A673 (cell line): ENCODE results near the gene STRBP. TPM values are rescaled to one million over a fixed set of nuclear protein-coding genes. Genes with fewer than 3 reads are reported as not detected.

ENCODE experiments used
- BruUV-seq: library from RNA; stranded (reverse); fragments of 400-500 nt; replicated peaks from 2 replicates; lab custom pipeline; 2021; lab: Mats Ljungman, UMichigan
- CTCF ChIA-PET: fragments of 300-600 bp; sonication (Branson Sonifier 250); formaldehyde crosslinking; loops from one replicate; lab custom pipeline; 2022; ENCODE audit warnings: antibody characterized with exemption; lab: Charles Lee
- POLR2A ChIA-PET: fragments of 300-600 bp; sonication (Branson Sonifier 250); formaldehyde crosslinking; loops from one replicate; lab custom pipeline; 2022; ENCODE audit warnings: antibody characterized with exemption; ENCODE audit not compliant: low non-redundant PET; lab: Charles Lee
- DNase-seq: peaks from one replicate; pipeline ENCODE4 v3.0.0-alpha.2; 2015; ENCODE audit warnings: low spot score
- H3K27ac ChIP-seq: fragments of 200-600 bp; sonication (generic); 2 replicates; pipeline ENCODE4 v1.5.1; 2016; ENCODE audit warnings: mixed run types, low read depth, mild to moderate bottlenecking, mixed read lengths, antibody characterized with exemption, low read length; ENCODE audit not compliant: poor library complexity, severe bottlenecking
- H3K27me3 ChIP-seq: fragments of 200-600 bp; sonication (generic); replicated peaks from 2 replicates; pipeline ENCODE4 v1.6.1; 2017; ENCODE audit warnings: mixed run types, low read depth, mild to moderate bottlenecking, mixed read lengths, antibody characterized with exemption, low read length; ENCODE audit not compliant: insufficient read depth, poor library complexity
- H3K36me3 ChIP-seq: fragments of 200-600 bp; sonication (generic); 2 replicates; pipeline ENCODE4 v1.6.1; 2016; ENCODE audit warnings: mixed run types, mild to moderate bottlenecking, mixed read lengths, antibody characterized with exemption, low read length; ENCODE audit not compliant: insufficient read depth, poor library complexity, severe bottlenecking
- H3K4me1 ChIP-seq: fragments of 200-600 bp; sonication (generic); 2 replicates; pipeline ENCODE4 v1.6.1; 2017; ENCODE audit warnings: mixed run types, mild to moderate bottlenecking, mixed read lengths, antibody characterized with exemption, low read length; ENCODE audit not compliant: insufficient read depth, poor library complexity, severe bottlenecking
- H3K4me3 ChIP-seq: fragments of 200-600 bp; sonication (generic); 2 replicates; pipeline ENCODE4 v1.5.1; 2016; ENCODE audit warnings: low read depth, mixed run types, mild to moderate bottlenecking, mixed read lengths, low read length; ENCODE audit not compliant: poor library complexity, severe bottlenecking
- H3K9me3 ChIP-seq: fragments of 200-600 bp; sonication (generic); 2 replicates; pipeline ENCODE4 v1.6.1; 2016; ENCODE audit warnings: mixed run types, low read depth, mild to moderate bottlenecking, mixed read lengths, antibody characterized with exemption, low read length; ENCODE audit not compliant: poor library complexity, severe bottlenecking
- CTCF ChIP-seq: fragments of 300-800, 200-600 bp; sonication (generic); conservative IDR thresholded peaks from 2 replicates; pipeline ENCODE4 v1.5.1; 2017; ENCODE audit warnings: low read depth, mild to moderate bottlenecking, antibody characterized with exemption, low read length, moderate library complexity, mixed read lengths
- EZH2 ChIP-seq: fragments of 200-600 bp; sonication (generic); IDR thresholded peaks from 2 replicates; pipeline ENCODE4 v1.6.1; 2017; ENCODE audit warnings: borderline replicate concordance, low read depth, mild to moderate bottlenecking, mixed read lengths, antibody characterized with exemption, low read length; ENCODE audit not compliant: poor library complexity, severe bottlenecking
- intact Hi-C: fragments of 100-400 bp; cut with micrococcal nuclease; formaldehyde crosslinking; loops from one replicate; pipeline ENCODE4 v1.10.0; 2022; ENCODE audit not compliant: unreplicated experiment
- total RNA-seq: library from RNA; stranded (reverse); gene quantifications from 2 replicates; pipeline ENCODE4 v1.2.3, GENCODE V29; 2021

STRBP gene
- total RNA-seq, 1 experiment from 2014 or later, result 79.4 TPM

DNA sequence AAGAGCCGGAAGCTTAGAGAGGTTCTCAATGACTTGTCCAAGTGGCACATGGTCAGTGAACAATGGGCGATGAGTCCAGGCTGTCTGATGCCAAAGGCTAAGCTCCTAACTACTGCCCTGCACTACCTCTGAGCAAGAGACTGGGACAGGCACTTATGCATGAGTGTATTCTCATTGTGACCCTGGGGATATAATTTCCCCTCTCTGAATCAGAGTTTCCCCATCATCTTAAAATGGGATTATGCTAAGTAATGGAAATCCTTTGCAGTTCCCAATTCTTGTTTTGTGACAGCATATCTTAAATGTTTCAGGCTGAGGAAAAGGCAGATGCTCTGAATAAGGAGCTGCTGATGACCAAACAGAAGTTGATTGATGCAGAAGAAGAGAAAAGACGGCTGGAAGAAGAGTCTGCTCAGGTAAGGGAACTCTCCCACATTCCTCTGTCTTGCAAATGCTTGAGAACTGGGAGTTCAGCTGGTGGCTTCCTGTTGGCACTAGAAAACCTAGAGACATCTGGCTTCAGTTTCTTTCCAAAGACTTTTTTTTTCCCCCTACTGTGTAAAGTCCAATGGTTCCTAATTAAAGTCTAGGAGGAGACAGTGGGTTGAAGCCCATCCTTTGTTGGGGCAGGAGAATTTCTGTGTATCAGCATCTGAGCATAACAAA is 170.8 kb downstream of the STRBP start:
- Histone ChIP-seq H3K4me3 (no peak overlapping the region), H3K9me3 (no peaks in the 10 kb centered on the region), H3K4me1 (peaks cover 25% of the 10 kb centered on the region), H3K27me3 (no peaks in the 10 kb centered on the region), H3K27ac (peak overlapping the region; percentile 46), H3K36me3 (peaks cover 64% of the 10 kb centered on the region)
- BruUV-seq, result no TSS peak
- DNase-seq, result peak; percentile 56
- ChIA-PET CTCF (interaction anchor here (0.6 to 1.0 kb wide), 2 partner anchors 252 to 267 kb away, joined by 3 to 4 read pairs; no protein-coding TSS in a partner anchor), POLR2A (no interaction called here)
- TF ChIP-seq CTCF (no peak), EZH2 (no peak)
- intact Hi-C loops, result no loop called here

GRCh38 chr9:123096987-123097386 is 171.4 kb downstream of the STRBP start:
- DNase-seq, result no peak
- intact Hi-C loops, result no loop called here
- Histone ChIP-seq H3K9me3 (no peaks in the 10 kb centered on the region), H3K27ac (peak overlapping the region; percentile 46), H3K27me3 (no peaks in the 10 kb centered on the region), H3K4me3 (no peak overlapping the region), H3K36me3 (peaks cover 69% of the 10 kb centered on the region), H3K4me1 (peaks cover 20% of the 10 kb centered on the region)
- no TSS peak for BruUV-seq
- ChIA-PET POLR2A (no interaction called here), CTCF (interaction anchor here (0.6 to 1.0 kb wide), 2 partner anchors 253 to 267 kb away, joined by 3 to 4 read pairs; no protein-coding TSS in a partner anchor)
- TF ChIP-seq CTCF (no peak), EZH2 (no peak)

DNA sequence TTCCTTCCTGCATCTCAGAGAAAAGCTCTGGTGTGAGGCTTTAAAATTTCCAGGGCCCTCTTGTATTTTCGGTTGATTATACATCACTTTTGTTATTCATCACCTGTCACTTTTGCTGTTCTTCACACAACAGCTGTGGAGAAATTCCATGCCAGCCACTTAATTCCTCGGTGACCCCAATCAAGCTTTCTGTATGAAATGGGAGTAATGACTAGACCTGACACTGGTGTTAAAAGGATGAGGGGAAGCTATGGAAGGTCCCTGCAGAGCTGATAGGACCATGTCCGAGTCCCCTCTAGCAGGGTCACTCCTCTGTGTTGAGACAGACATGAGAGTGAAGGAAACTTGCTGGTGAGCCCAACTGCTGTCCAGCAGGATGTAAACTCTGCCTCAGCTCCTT is 175.2 kb downstream of the STRBP start:
- no TSS peak for BruUV-seq
- TF ChIP-seq EZH2 (no peak), CTCF (no peak)
- H3K27me3 ChIP-seq, result no peaks in the 10 kb centered on the region
- H3K27ac ChIP-seq, result peak overlapping the region; percentile 28
- ChIA-PET CTCF (no interaction called here), POLR2A (no interaction called here)
- peaks cover 51% of the 10 kb centered on the region for H3K4me1 ChIP-seq
- intact Hi-C loops, result no loop called here
- peaks cover 47% of the 10 kb centered on the region for H3K36me3 ChIP-seq
- no peak for DNase-seq
- no peak overlapping the region for H3K4me3 ChIP-seq
- no peaks in the 10 kb centered on the region for H3K9me3 ChIP-seq
